Measurements from ENCODE around the gene ATG13.

The ATG13 gene

GRCh38 chr11:46673713-46674462, 56.5 kb downstream of the ATG13 start:
- CTCF ChIA-PET = interaction anchor here (0.7 to 1.4 kb wide), 4 partner anchors 10 to 477 kb away, joined by 3 to 4 read pairs (median 3); partner anchors contain the start of gene CHRM4
- Histone ChIP-seq H3K4me3 (ENCODE audit: low read depth, low read length) (no peak overlapping the region), H3K4me1 (ENCODE audit: control insufficient read depth, insufficient read depth, low read length) (no peaks in the 10 kb centered on the region), H3K36me3 (ENCODE audit: control insufficient read depth in 2 of 2, insufficient read depth in 1 of 2, low read length in 2 of 2) (peaks cover 0 to 67% of the 10 kb centered on the region in 2 experiments; a peak in 1 of 3 replicates), H3K27ac (ENCODE audit: extremely low read depth, low read depth, low read length) (no peak overlapping the region), H3K9me3 (ENCODE audit: control insufficient read depth, insufficient read depth, low read depth, low read length) (no peaks in the 10 kb centered on the region)
- TF ChIP-seq SCRT2 (tag by site-specific recombination; IDR thresholded peaks at IDR 0.05) (peak; percentile 86), ZNF571 (tag by site-specific recombination; IDR thresholded peaks at IDR 0.05) (no peak)
- POLR2A ChIA-PET = no interaction called here

DNA sequence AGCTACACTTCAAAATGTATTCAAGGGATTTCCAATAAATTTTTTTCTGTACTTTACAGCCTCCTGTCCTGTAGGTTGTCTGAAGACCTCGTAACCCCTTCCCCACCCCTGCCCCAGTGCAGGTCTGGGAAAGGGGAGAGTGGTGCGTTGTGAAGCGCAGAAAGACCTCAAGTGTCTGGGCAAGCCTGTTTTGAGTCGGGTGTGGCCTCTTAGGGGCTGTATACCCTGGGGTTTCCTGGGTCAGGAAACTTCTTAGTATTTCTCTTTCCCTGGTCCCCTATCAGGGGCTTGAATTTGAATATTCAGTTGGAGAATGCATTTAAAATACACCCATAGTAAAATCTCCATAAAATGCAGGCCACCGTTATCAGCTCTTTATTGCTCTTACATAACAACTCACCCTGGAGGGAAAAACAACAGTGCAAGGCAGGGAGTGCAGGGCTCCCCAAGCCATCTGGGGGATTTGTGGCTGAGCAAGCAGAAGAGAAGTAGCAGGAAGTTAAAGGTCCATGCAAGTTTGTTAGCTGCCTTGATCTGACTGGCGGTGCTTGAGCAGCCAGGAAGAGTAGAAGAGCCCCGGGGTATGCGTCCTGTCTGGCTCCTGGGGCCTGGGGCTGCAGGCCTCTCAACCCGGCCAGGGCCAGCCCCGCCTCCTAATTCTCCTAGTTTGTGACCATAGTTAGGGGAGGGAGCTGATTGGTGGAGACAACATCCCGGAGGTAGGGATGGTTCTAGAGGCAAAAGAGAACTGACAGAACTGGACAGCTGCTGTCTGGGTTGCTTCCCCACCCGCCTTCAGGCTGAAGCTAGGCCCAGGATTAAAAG, 57.3 kb downstream of the ATG13 start:
- Histone ChIP-seq H3K27ac (ENCODE audit: extremely low read depth, low read depth, low read length) (no peak overlapping the region), H3K4me3 (ENCODE audit: low read depth, low read length) (no peak overlapping the region), H3K4me1 (ENCODE audit: control insufficient read depth, insufficient read depth, low read length) (no peaks in the 10 kb centered on the region), H3K9me3 (ENCODE audit: control insufficient read depth, insufficient read depth, low read depth, low read length) (no peaks in the 10 kb centered on the region), H3K36me3 (ENCODE audit: control insufficient read depth in 2 of 2, insufficient read depth in 1 of 2, low read length in 2 of 2) (peaks cover 0 to 67% of the 10 kb centered on the region in 2 experiments; a peak in 1 of 3 replicates)
- ChIA-PET POLR2A (interaction anchor here (1.2 kb wide), 1 partner anchor 25 kb away, joined by 4 read pairs; the partner anchor contains the start of genes ARHGAP1 and ZNF408), CTCF (interaction anchor here (0.7 to 1.4 kb wide), 3 partner anchors 9 to 477 kb away, joined by 3 to 4 read pairs (median 3); partner anchors contain the start of gene CHRM4)
- TF ChIP-seq ZNF19 (tag by site-specific recombination; IDR thresholded peaks at IDR 0.05; ENCODE audit: low read depth) (no peak), ZNF280D (tag by site-specific recombination; IDR thresholded peaks at IDR 0.05) (no peak), GLIS1 (tag by site-specific recombination; IDR thresholded peaks at IDR 0.05) (peak; percentile 70), SP3 (tag by site-specific recombination; IDR thresholded peaks at IDR 0.05) (no peak), ZIC2 (tag by site-specific recombination; IDR thresholded peaks at IDR 0.05) (peak; percentile 48; the same call in 1 of the 2 replicates), ZBTB17 (tag by site-specific recombination; IDR thresholded peaks at IDR 0.05) (peak; percentile 80)

DNA sequence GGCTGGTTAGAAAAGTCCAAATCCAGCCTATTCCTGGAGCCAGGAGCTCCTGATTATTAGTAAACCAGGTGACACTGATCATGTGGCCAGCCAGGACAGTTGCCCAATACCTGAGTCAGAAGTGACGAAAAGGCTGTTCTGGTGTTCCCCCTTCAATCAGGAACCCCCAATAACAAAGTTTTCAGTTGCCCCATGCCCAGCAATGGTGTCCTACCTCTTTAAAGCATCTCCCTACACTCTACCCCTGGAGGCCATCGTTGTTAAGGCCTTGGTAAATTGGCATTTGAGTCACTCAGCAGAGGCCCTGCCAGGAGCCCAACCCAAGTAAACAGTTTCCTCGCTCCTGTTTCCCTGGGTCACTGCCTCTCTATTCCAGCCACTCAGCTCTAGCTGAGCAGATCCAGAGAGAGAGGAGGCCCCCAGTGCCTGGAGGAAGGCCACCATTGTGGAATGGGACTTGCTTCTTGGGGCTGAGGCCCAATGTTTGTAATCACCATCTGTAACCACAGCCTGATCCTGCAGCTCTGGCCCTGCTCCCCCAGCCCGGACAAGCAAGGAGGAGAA, 58.0 kb downstream of the ATG13 start:
- H3K9me3 ChIP-seq (ENCODE audit: control insufficient read depth, insufficient read depth, low read depth, low read length) = no peaks in the 10 kb centered on the region
- peaks cover 0 to 68% of the 10 kb centered on the region in 2 experiments; a peak in 1 of 3 replicates for H3K36me3 ChIP-seq (ENCODE audit: control insufficient read depth in 2 of 2, insufficient read depth in 1 of 2, low read length in 2 of 2)
- H3K4me1 ChIP-seq (ENCODE audit: control insufficient read depth, insufficient read depth, low read length) = no peaks in the 10 kb centered on the region
- H3K27ac ChIP-seq (ENCODE audit: extremely low read depth, low read depth, low read length) = 0 out of 2 replicates have a peak overlapping the region, but pooled peaks have one; percentile 2
- TF ChIP-seq ZNF292 (tag by site-specific recombination; IDR thresholded peaks at IDR 0.05; ENCODE audit: borderline replicate concordance, low read depth) (no peak), ZNF513 (tag by site-specific recombination; IDR thresholded peaks at IDR 0.05) (no peak), ZNF785 (tag by site-specific recombination; IDR thresholded peaks at IDR 0.05) (no peak), ZNF341 (tag by site-specific recombination; IDR thresholded peaks at IDR 0.05; ENCODE audit: low read depth) (0 out of 2 replicates have a peak, but pooled peaks have one; percentile 26), ZNF561 (tag by site-specific recombination; IDR thresholded peaks at IDR 0.05; ENCODE audit: borderline replicate concordance) (no peak), ZNF660 (tag by site-specific recombination; IDR thresholded peaks at IDR 0.05) (no peak), ZNF174 (tag by site-specific recombination; IDR thresholded peaks at IDR 0.05) (no peak), ZFP69B (tag by site-specific recombination; IDR thresholded peaks at IDR 0.05) (no peak), ZBTB1 (tag by site-specific recombination; IDR thresholded peaks at IDR 0.05) (no peak), ZBTB17 (tag by site-specific recombination; IDR thresholded peaks at IDR 0.05) (peak; percentile 37; the same call in 1 of the 2 replicates), ZNF449 (tag by site-specific recombination; IDR thresholded peaks at IDR 0.05) (peak; percentile 72; the same call in 1 of the 2 replicates), ZFP3 (tag by site-specific recombination; IDR thresholded peaks at IDR 0.05; ENCODE audit: low read depth) (no peak)
- H3K4me3 ChIP-seq (ENCODE audit: low read depth, low read length) = no peak overlapping the region
- ChIA-PET CTCF (interaction anchor here (1.4 kb wide), 1 partner anchor 9 kb away, joined by 3 read pairs; no protein-coding TSS in a partner anchor), POLR2A (interaction anchor here (1.2 kb wide), 1 partner anchor 25 kb away, joined by 4 read pairs; the partner anchor contains the start of genes ARHGAP1 and ZNF408)

All from HEK293 (cell line).